ENCODE results near the gene DOCK6. TPM values are rescaled to one million over a fixed set of nuclear protein-coding genes. Genes with fewer than 3 reads are reported as not detected.

DOCK6 gene
- polyA plus RNA-seq, 1 donor = 49.3 TPM

Other genes with a start within 250 kb of the DOCK6 start
- 17.6 TPM for gene LDLR, start 173.1 kb downstream of the DOCK6 start, polyA plus RNA-seq (ENCODE audit: insufficient read length)
- 25.5 TPM for gene SPC24, start 106.7 kb downstream of the DOCK6 start, polyA plus RNA-seq (ENCODE audit: insufficient read length)
- gene KANK2, start 65.0 kb downstream of the DOCK6 start, polyA plus RNA-seq (ENCODE audit: insufficient read length) = 117 TPM
- gene ANGPTL8, start 22.9 kb downstream of the DOCK6 start, polyA plus RNA-seq (ENCODE audit: insufficient read length) = 0.62 TPM
- not detected for gene TSPAN16, start 33.6 kb upstream of the DOCK6 start, polyA plus RNA-seq (ENCODE audit: insufficient read length)
- 15.2 TPM for gene RAB3D, start 77.1 kb upstream of the DOCK6 start, polyA plus RNA-seq (ENCODE audit: insufficient read length)
- gene TMEM205, start 83.7 kb upstream of the DOCK6 start, polyA plus RNA-seq (ENCODE audit: insufficient read length) = 121 TPM
- gene CCDC159, start 84.0 kb upstream of the DOCK6 start, polyA plus RNA-seq (ENCODE audit: insufficient read length) = 30.3 TPM
- 10.5 TPM for gene PLPPR2, start 92.9 kb upstream of the DOCK6 start, polyA plus RNA-seq (ENCODE audit: insufficient read length)
- 2.7 TPM for gene SWSAP1, start 112.1 kb upstream of the DOCK6 start, polyA plus RNA-seq (ENCODE audit: insufficient read length)
- gene EPOR, start 121.8 kb upstream of the DOCK6 start, polyA plus RNA-seq (ENCODE audit: insufficient read length) = 21.3 TPM
- gene RGL3, start 156.8 kb upstream of the DOCK6 start, polyA plus RNA-seq (ENCODE audit: insufficient read length) = 99.4 TPM
- gene ODAD3, start 172.6 kb upstream of the DOCK6 start, polyA plus RNA-seq (ENCODE audit: insufficient read length) = 1.4 TPM
- 321 TPM for gene PRKCSH, start 173.1 kb upstream of the DOCK6 start, polyA plus RNA-seq (ENCODE audit: insufficient read length)
- 0.05 TPM for gene ELAVL3, start 218.5 kb upstream of the DOCK6 start, polyA plus RNA-seq (ENCODE audit: insufficient read length)
- gene ZNF653, start 243.3 kb upstream of the DOCK6 start, polyA plus RNA-seq (ENCODE audit: insufficient read length) = 9.6 TPM